ENCODE data around the gene LILRB5. TPM values are rescaled to one million over a fixed set of nuclear protein-coding genes. Genes with fewer than 3 reads are reported as not detected.

LILRB5 gene
- total and polyA plus RNA-seq, 2 of the 4 experiments (the other 2 are of a cell fraction), result not detected

- POLR2A ChIA-PET (ENCODE audit: unreplicated experiment), result no interaction called here
- Histone ChIP-seq H4K8ac (ENCODE audit: low read depth in 2 of 2, low read length in 2 of 2) (no peak overlapping the region), H2AK9ac (replicated peaks; ENCODE audit: low read depth, low read length, poor library complexity) (peak overlapping the region; percentile 78), H2BK15ac (ENCODE audit: low read depth, low read length) (no peak overlapping the region), H3K4me3 (ENCODE audit: insufficient read depth, low read depth, low read length) (no peak overlapping the region), H3K79me1 (ENCODE audit: low read depth in 1 of 2, low read length in 2 of 2) (no peaks in the 10 kb centered on the region), H3K14ac (replicated peaks; ENCODE audit: low read depth, low read length) (no peak overlapping the region), H2AK5ac (ENCODE audit: low read depth, low read length) (no peak overlapping the region), H3K4ac (ENCODE audit: low read depth, low read length) (no peak overlapping the region), H4K91ac (ENCODE audit: insufficient read depth, low read depth, low read length) (no peak overlapping the region), H3K4me2 (ENCODE audit: low read depth, low read length) (no peak overlapping the region), H3K9ac (ENCODE audit: low read depth, low read length) (no peak overlapping the region), H4K5ac (ENCODE audit: low read depth, low read length) (no peak overlapping the region), H2BK120ac (ENCODE audit: low read depth, low read length) (no peak overlapping the region), H3K23ac (ENCODE audit: low read depth, low read length) (no peak overlapping the region), H3K36me3 (ENCODE audit: control insufficient read depth, insufficient read depth, low read length) (no peaks in the 10 kb centered on the region), H2AFZ (replicated peaks; ENCODE audit: low read length, poor library complexity) (peak overlapping the region; percentile 49), H2BK5ac (ENCODE audit: low read depth, low read length, poor library complexity, severe bottlenecking) (no peak overlapping the region), H3K4me1 (ENCODE audit: control insufficient read depth, insufficient read depth, low read length) (no peaks in the 10 kb centered on the region), H3K9me3 (ENCODE audit: control insufficient read depth, insufficient read depth, low read length) (0 out of 2 replicates have a peak, but pooled peaks cover 1% of the 10 kb centered on the region), H3K9me1 (ENCODE audit: insufficient read depth, low read length) (no peaks in the 10 kb centered on the region), H4K20me1 (ENCODE audit: insufficient read depth, low read length) (no peaks in the 10 kb centered on the region), H3K27ac (ENCODE audit: insufficient read depth, low read length) (no peak overlapping the region), H3K18ac (ENCODE audit: low read depth, low read length) (no peak overlapping the region), H3K56ac (ENCODE audit: extremely low read depth, insufficient read depth, low read length) (no peak overlapping the region), H3K27me3 (ENCODE audit: control insufficient read depth, insufficient read depth, low read length) (no peaks in the 10 kb centered on the region), H2BK20ac (ENCODE audit: low read depth, low read length) (no peak overlapping the region)
- TF ChIP-seq CTCF (conservative IDR thresholded peaks at IDR 0.05; ENCODE audit: low read depth, low read length) (no peak), POLR2A (IDR thresholded peaks at IDR 0.05; ENCODE audit: low read depth, low read length) (no peak), RAD21 (IDR thresholded peaks at IDR 0.05; ENCODE audit: low read length) (no peak), RCOR1 (IDR thresholded peaks at IDR 0.05; ENCODE audit: insufficient replicate concordance, low read length) (no peak), NFE2L2 (IDR thresholded peaks at IDR 0.05; ENCODE audit: low read depth, low read length) (no peak), FOS (IDR thresholded peaks at IDR 0.05; ENCODE audit: low read depth, low read length) (no peak), CHD1 (IDR thresholded peaks at IDR 0.05; ENCODE audit: low read depth, low read length) (no peak), MXI1 (IDR thresholded peaks at IDR 0.05; ENCODE audit: borderline replicate concordance, low read depth, low read length) (no peak), ELK1 (IDR thresholded peaks at IDR 0.05; ENCODE audit: borderline replicate concordance, low read depth, low read length) (no peak), CEBPB (IDR thresholded peaks at IDR 0.05; ENCODE audit: low read depth, low read length) (no peak), BHLHE40 (IDR thresholded peaks at IDR 0.05; ENCODE audit: low read depth, low read length) (no peak), MAFK (IDR thresholded peaks at IDR 0.05; ENCODE audit: low read depth, low read length) (no peak), RFX5 (IDR thresholded peaks at IDR 0.05; ENCODE audit: low read depth, low read length) (no peak), MAZ (IDR thresholded peaks at IDR 0.05; ENCODE audit: borderline replicate concordance, low read depth, low read length) (no peak)
- in situ Hi-C loops (cut with MboI; ENCODE audit: low sequenced_read_pairs) (loop anchor here (5.0 kb wide), 1 partner anchor 278 kb away; no protein-coding TSS in a partner anchor), dilution Hi-C loops (cut with HindIII; ENCODE audit: low sequenced_read_pairs, unreplicated experiment) (no loop called here), intact Hi-C loops (cut with micrococcal nuclease) (no loop called here)
- no peak for DNase-seq
- no TSS peak for BruUV-seq (replicated peaks)
- ATAC-seq (ENCODE audit: low read depth), result no peak
- CTCF ChIA-PET, result no interaction called here
- no CpG with 5 or more reads among the region's 7 CpGs for WGBS, 2 experiments (ENCODE audit: extremely low coverage in 2 of 2, insufficient read length in 1 of 2)
Observed at GRCh38 chr19:54299126-54299498, 42.0 kb upstream of the LILRB5 start.
